ENCODE measurements around the gene ZBTB39.
"Not testable (repeated sequence)": the region's sequence is repeated elsewhere in the genome, so short reads cannot be mapped to it uniquely, and the experiment has no call there.

ZBTB39 gene

GRCh38 chr12:56978397-56979138, 27.8 kb downstream of the ZBTB39 start:
- DNase-seq = no peak

DNA sequence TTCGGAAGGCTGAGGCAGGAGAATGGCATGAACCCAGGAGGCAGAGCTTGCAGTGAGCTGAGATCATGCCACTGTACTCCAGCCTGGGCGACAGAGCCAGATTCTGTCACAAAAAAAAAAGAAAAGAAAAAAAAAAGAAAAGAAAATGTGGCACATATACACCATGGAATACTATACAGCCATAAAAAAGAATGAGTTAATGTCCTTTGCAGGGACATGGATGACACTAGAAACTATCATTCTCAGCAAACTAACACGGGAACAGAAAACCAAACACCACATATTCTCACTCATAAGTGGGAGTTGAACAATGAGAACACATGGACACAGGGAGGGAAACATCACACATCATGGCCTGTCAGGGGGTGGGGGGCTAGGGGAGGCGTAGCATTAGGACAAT, 29.0 kb downstream of the ZBTB39 start:
- DNase-seq = not testable (repeated sequence)

GRCh38 chr12:56974224-56974623, 32.1 kb downstream of the ZBTB39 start:
- not testable (repeated sequence) for DNase-seq

GRCh38 chr12:56968910-56969309, 37.4 kb downstream of the ZBTB39 start:
- DNase-seq = not testable (repeated sequence)

DNA sequence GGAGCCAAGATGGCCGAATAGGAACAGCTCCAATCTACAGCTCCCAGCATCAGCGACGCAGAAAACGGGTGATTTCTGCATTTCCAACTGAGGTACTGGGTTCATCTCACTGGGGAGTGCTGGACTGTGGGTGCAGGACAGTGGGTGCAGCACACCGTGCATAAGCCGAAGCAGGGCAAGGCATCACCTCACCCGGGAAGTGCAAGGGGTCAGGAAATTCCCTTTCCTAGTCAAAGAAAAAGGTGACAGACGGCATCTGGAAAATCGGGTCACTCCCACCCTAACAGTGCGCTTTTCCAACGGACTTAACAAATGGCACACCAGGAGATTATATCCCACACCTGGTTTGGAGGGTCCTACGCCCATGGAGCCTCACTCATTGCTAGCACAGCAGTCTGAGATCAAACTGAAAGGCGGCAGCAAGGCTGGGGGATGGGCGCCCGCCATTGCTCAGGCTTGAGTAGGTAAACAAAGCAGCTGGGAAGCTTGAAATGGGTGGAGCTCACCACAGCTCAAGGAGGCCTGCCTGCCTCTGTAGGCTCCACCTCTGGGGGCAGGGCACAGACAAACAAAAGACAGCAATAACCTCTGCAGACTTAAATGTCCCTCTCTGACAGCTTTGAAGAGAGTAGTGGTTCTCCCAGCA, 40.2 kb downstream of the ZBTB39 start:
- DNase-seq = not testable (repeated sequence)

- DNase-seq = not testable (repeated sequence)
These were observed 41.2 kb downstream of the ZBTB39 start for GRCh38 chr12:56965124-56965523.

DNA sequence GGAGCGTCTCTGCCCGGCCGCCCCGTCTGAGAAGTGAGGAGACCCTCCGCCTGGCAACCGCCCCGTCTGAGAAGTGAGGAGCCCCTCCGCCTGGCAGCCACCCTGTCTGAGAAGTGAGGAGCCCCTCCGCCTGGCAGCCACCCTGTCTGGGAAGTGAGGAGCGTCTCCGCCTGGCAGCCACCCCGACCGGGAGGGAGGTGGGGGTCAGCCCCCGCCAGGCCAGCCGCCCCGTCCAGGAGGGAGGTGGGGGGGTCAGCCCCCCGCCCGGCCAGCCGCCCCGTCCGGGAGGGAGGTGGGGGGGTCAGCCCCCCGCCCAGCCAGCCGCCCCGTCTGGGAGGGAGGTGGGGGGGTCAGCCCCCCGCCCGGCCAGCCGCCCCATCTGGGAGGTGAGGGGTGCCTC, 42.8 kb downstream of the ZBTB39 start:
- DNase-seq = not testable (repeated sequence)

DNA sequence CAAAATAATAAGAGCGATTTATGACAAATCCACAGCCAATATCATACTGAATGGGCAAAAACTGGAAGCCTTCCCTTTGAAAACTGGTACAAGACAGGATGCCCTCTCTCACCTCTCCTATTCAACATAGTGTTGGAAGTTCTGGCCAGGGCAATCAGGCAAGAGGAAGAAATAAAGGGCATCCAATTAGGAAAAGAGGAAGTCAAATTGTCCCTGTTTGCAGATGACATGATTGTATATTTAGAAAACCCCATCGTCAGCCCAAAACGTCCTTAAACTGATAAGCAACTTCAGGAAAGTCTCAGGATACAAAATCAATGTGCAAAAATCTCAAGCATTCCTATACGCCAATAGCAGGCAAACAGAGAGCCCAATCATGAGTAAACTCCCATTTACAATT, 44.1 kb downstream of the ZBTB39 start:
- DNase-seq = not testable (repeated sequence)

GRCh38 chr12:56958422-56958821, 47.9 kb downstream of the ZBTB39 start:
- DNase-seq = no peak

- no peak for DNase-seq
These were observed 48.9 kb downstream of the ZBTB39 start, which contains the start of gene RDH16 for GRCh38 chr12:56957229-56958052. Gene RDH16 (minus strand): TSS chr12:56957608. CDS start chr12:56957462, 146 bp downstream.

DNA sequence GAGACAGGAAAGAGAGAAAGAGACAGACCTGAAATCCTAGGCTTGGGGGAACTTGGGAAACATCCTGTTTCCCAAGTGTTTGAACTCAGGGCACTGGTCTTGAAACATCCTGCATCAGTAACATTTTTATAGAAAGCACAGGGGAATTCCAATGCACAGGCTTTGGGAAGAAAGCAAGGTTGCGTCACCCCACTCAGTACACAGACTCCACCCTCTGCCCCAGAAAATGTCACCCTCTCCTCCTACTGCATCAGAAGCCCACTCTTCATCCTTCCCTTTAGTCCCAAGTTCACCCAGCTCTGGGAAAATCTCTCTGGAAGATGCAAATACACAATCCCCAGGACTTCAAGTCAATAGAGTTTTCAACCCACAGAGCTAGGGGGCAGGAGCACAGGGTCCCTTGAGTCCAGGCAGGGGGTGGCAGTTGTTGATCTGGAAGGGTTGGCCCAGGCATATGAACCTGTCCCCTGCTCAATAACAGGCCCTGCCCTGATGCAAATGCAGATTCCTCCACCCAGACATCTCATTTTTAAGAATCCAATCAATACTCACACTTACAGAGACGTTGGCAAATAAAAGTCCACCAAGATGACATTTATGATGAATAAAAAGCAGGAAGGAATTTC, 50.6 kb downstream of the ZBTB39 start:
- DNase-seq = no peak

- no peak for DNase-seq
These were observed 51.4 kb downstream of the ZBTB39 start for GRCh38 chr12:56954958-56955355.

- no peak for DNase-seq
These were observed 52.0 kb downstream of the ZBTB39 start for GRCh38 chr12:56954057-56954957.

- no peak for DNase-seq
These were observed 53.0 kb downstream of the ZBTB39 start for GRCh38 chr12:56953314-56953713.

GRCh38 chr12:56951582-56952339, 54.6 kb downstream of the ZBTB39 start:
- DNase-seq = no peak

GRCh38 chr12:56948881-56949280, 57.5 kb downstream of the ZBTB39 start:
- no peak for DNase-seq
